ENCODE results near the gene EXOC3L2. TPM values are rescaled to one million over a fixed set of nuclear protein-coding genes. Genes with fewer than 3 reads are reported as not detected.

EXOC3L2 gene
- total and polyA plus RNA-seq, 10 of the 15 experiments (the other 5 are each of a cell fraction or from before 2014, with no cell fraction given): not detected

GRCh38 chr19:45262570-45262969, 17.4 kb upstream of the EXOC3L2 start:
- Histone ChIP-seq H3K9ac (ENCODE audit: control insufficient read depth, insufficient read depth, low read length) (no peak overlapping the region), H3K79me2 (ENCODE audit: control insufficient read depth, insufficient read depth, low read length) (no peaks in the 10 kb centered on the region), H3K4me1 (ENCODE audit: control insufficient read depth, insufficient read depth, low read length) (no peaks in the 10 kb centered on the region), H3K27me3 (replicated peaks in 1 of 2; ENCODE audit: control insufficient read depth in 2 of 2, insufficient read depth in 2 of 2, low read length in 1 of 2) (no peaks in the 10 kb centered on the region), H3K9me3 (replicated peaks; ENCODE audit: control insufficient read depth, insufficient read depth, low read length) (no peaks in the 10 kb centered on the region), H3K4me2 (ENCODE audit: control insufficient read depth, insufficient read depth) (no peak overlapping the region), H4K20me1 (ENCODE audit: control insufficient read depth, insufficient read depth) (no peaks in the 10 kb centered on the region), H3K4me3 (no peak overlapping the region), H3K36me3 (ENCODE audit: control insufficient read depth in 2 of 2, insufficient read depth in 2 of 2, low read length in 1 of 2) (no peaks in the 10 kb centered on the region; a peak in 1 of 4 replicates), H3K27ac (ENCODE audit: control insufficient read depth, insufficient read depth) (no peak overlapping the region), H2AFZ (ENCODE audit: control insufficient read depth, low read depth, low read length) (no peak overlapping the region)
- ChIA-PET POLR2A (no interaction called here), CTCF (no interaction called here), RAD21 (ENCODE audit: unreplicated experiment) (no interaction called here), SMC1A (ENCODE audit: uncharacterized antibody, unreplicated experiment) (no interaction called here)
- TF ChIP-seq POU2F2 (IDR thresholded peaks at IDR 0.05; ENCODE audit: borderline replicate concordance, low read depth, low read length): no peak
- no peak for TF ChIP-seq YBX1 (IDR thresholded peaks at IDR 0.05)
- no peak for TF ChIP-seq IKZF2 (IDR thresholded peaks at IDR 0.05)
- no peak for TF ChIP-seq ZNF384 (IDR thresholded peaks at IDR 0.05; ENCODE audit: borderline replicate concordance, low read depth, low read length)
- TF ChIP-seq STAT3 (IDR thresholded peaks at IDR 0.05; ENCODE audit: low read depth, low read length): no peak
- no peak for TF ChIP-seq JUNB (IDR thresholded peaks at IDR 0.05)
- TF ChIP-seq USF2 (IDR thresholded peaks at IDR 0.05; ENCODE audit: borderline replicate concordance, low read depth, low read length): no peak
- no peak for TF ChIP-seq SP1 (IDR thresholded peaks at IDR 0.05; ENCODE audit: low read depth, low read length)
- no peak for TF ChIP-seq RUNX3 (IDR thresholded peaks at IDR 0.05; ENCODE audit: low read length)
- no peak for TF ChIP-seq ZZZ3 (IDR thresholded peaks at IDR 0.05; ENCODE audit: control insufficient read depth, insufficient read length, low read depth)
- no peak for TF ChIP-seq TARDBP (IDR thresholded peaks at IDR 0.05; ENCODE audit: borderline replicate concordance)
- no peak for TF ChIP-seq TCF12 (IDR thresholded peaks at IDR 0.05; ENCODE audit: low read depth, low read length)
- FAIRE-seq (no peak), ATAC-seq (no peak), DNase-seq (ENCODE audit: low read depth, low spot score) (no peak)
- BruUV-seq (replicated peaks): no TSS peak
- 85% methylated on average over 6 of the region's 6 CpGs for WGBS (ENCODE audit: insufficient coverage, insufficient replicate concordance, low lambda C conversion rate, missing lambda C conversion rate)
- intact Hi-C loops (cut with micrococcal nuclease; ENCODE audit: unreplicated experiment) (no loop called here), in situ Hi-C loops (cut with MboI) (no loop called here)

All from GM12878 (cell line).